SK-N-SH treated with all-trans-retinoic acid at 6 μM for 48 hours (cell line): ENCODE data around the gene TPSD1.
"Not testable (repeated sequence)": the region's sequence is repeated elsewhere in the genome, so short reads cannot be mapped to it uniquely, and the experiment has no call there.

ENCODE experiments used
- CSRNP3 ChIP-seq: fragments of 250-450 bp; sonication (Bioruptor Pico); IDR thresholded peaks from 2 replicates; pipeline ENCODE4 v1.5.1; 2021; ENCODE audit warnings: mild to moderate bottlenecking, moderate library complexity
- GLIS3 ChIP-seq: fragments of 250-450 bp; sonication (Bioruptor Pico); IDR thresholded peaks from 2 replicates; pipeline ENCODE4 v1.5.0; 2020; ENCODE audit warnings: mild to moderate bottlenecking, moderate library complexity
- ISL1 ChIP-seq: fragments of 250-450 bp; sonication (Bioruptor Pico); IDR thresholded peaks from 2 replicates; pipeline ENCODE4 v2.1.2; 2022; ENCODE audit warnings: mild to moderate bottlenecking, moderate library complexity
- SNAI2 ChIP-seq: fragments of 250-450 bp; sonication (Bioruptor Pico); IDR thresholded peaks from 2 replicates; pipeline ENCODE4 v1.5.0; 2020; ENCODE audit warnings: mild to moderate bottlenecking, moderate library complexity
- TCF4 ChIP-seq: fragments of 250-450 bp; sonication (Bioruptor Pico); IDR thresholded peaks from 2 replicates; pipeline ENCODE4 v1.8.0; 2021; ENCODE audit warnings: mild to moderate bottlenecking, moderate library complexity, borderline replicate concordance
- ZFP30 ChIP-seq: fragments of 450-650 bp; formaldehyde crosslinking; IDR thresholded peaks from 2 replicates; pipeline ENCODE4 v1.5.0; 2022; ENCODE audit warnings: mild to moderate bottlenecking, moderate library complexity
- TF ChIP-seq, protein P1 (sequence below): fragments of 250-450 bp; sonication (Bioruptor Pico); IDR thresholded peaks from 2 replicates; pipeline ENCODE4 v1.5.1; 2020; ENCODE audit warnings: low read depth, mild to moderate bottlenecking, moderate library complexity
- TF ChIP-seq, protein P2 (sequence below): fragments of 250-450 bp; sonication (Bioruptor Pico); IDR thresholded peaks from 2 replicates; pipeline ENCODE4 v1.8.0; 2020; ENCODE audit warnings: mild to moderate bottlenecking, moderate library complexity, borderline replicate concordance

GRCh38 chr16:1292208-1292607, 36.3 kb downstream of the TPSD1 start:
- TF ChIP-seq ZFP30 (CRISPR knock-in tag); CSRNP3; ISL1 (CRISPR knock-in tag); SNAI2 (CRISPR knock-in tag); TCF4 (CRISPR knock-in tag); GLIS3 (CRISPR knock-in tag): not testable (repeated sequence)
- TF ChIP-seq, protein P1, sequence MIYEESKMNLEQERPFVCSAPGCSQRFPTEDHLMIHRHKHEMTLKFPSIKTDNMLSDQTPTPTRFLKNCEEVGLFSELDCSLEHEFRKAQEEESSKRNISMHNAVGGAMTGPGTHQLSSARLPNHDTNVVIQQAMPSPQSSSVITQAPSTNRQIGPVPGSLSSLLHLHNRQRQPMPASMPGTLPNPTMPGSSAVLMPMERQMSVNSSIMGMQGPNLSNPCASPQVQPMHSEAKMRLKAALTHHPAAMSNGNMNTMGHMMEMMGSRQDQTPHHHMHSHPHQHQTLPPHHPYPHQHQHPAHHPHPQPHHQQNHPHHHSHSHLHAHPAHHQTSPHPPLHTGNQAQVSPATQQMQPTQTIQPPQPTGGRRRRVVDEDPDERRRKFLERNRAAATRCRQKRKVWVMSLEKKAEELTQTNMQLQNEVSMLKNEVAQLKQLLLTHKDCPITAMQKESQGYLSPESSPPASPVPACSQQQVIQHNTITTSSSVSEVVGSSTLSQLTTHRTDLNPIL (CRISPR knock-in tag) = not testable (repeated sequence)
- TF ChIP-seq, protein P2, sequence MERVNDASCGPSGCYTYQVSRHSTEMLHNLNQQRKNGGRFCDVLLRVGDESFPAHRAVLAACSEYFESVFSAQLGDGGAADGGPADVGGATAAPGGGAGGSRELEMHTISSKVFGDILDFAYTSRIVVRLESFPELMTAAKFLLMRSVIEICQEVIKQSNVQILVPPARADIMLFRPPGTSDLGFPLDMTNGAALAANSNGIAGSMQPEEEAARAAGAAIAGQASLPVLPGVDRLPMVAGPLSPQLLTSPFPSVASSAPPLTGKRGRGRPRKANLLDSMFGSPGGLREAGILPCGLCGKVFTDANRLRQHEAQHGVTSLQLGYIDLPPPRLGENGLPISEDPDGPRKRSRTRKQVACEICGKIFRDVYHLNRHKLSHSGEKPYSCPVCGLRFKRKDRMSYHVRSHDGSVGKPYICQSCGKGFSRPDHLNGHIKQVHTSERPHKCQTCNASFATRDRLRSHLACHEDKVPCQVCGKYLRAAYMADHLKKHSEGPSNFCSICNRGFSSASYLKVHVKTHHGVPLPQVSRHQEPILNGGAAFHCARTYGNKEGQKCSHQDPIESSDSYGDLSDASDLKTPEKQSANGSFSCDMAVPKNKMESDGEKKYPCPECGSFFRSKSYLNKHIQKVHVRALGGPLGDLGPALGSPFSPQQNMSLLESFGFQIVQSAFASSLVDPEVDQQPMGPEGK (CRISPR knock-in tag) = not testable (repeated sequence)
